ENCODE results near the gene DPM2.

The DPM2 gene

GRCh38 chr9:127937388-127938297, at the start of gene DPM2:
TSS of gene DPM2 (minus strand) at chr9:127937854. CDS start at chr9:127937820, 34 bp downstream.
- in situ Hi-C loops (cut with MboI; ENCODE audit: low sequenced_read_pairs), result loop anchor here (25.0 kb wide), 1 partner anchor 1000 kb away; no protein-coding TSS in a partner anchor

- in situ Hi-C loops (cut with MboI; ENCODE audit: low sequenced_read_pairs), result no loop called here
Observed at GRCh38 chr9:127987103-127987614, 49.5 kb upstream of the DPM2 start.

- in situ Hi-C loops (cut with MboI; ENCODE audit: low sequenced_read_pairs), result no loop called here
Observed at GRCh38 chr9:127985011-127985410, 47.4 kb upstream of the DPM2 start.

GRCh38 chr9:127983847-127984289, 46.2 kb upstream of the DPM2 start:
- in situ Hi-C loops (cut with MboI; ENCODE audit: low sequenced_read_pairs), result no loop called here

GRCh38 chr9:127982912-127983311, 45.3 kb upstream of the DPM2 start:
- in situ Hi-C loops (cut with MboI; ENCODE audit: low sequenced_read_pairs), result no loop called here

GRCh38 chr9:127981559-127982121, 44.0 kb upstream of the DPM2 start:
- in situ Hi-C loops (cut with MboI; ENCODE audit: low sequenced_read_pairs), result no loop called here

- in situ Hi-C loops (cut with MboI; ENCODE audit: low sequenced_read_pairs), result no loop called here
Observed at GRCh38 chr9:127980706-127981558, 43.3 kb upstream of the DPM2 start, which contains the start of gene EEIG1. TSS of gene EEIG1 (minus strand) at chr9:127980989. CDS start at chr9:127980137, 852 bp downstream.

GRCh38 chr9:127980060-127980705, 42.5 kb upstream of the DPM2 start:
- in situ Hi-C loops (cut with MboI; ENCODE audit: low sequenced_read_pairs), result no loop called here

GRCh38 chr9:127979333-127980059, 41.8 kb upstream of the DPM2 start:
- in situ Hi-C loops (cut with MboI; ENCODE audit: low sequenced_read_pairs), result no loop called here

- in situ Hi-C loops (cut with MboI; ENCODE audit: low sequenced_read_pairs), result no loop called here
Observed at GRCh38 chr9:127979015-127979332, 41.3 kb upstream of the DPM2 start.

GRCh38 chr9:127977884-127978647, 40.4 kb upstream of the DPM2 start:
- in situ Hi-C loops (cut with MboI; ENCODE audit: low sequenced_read_pairs), result no loop called here

GRCh38 chr9:127977009-127977883, 39.6 kb upstream of the DPM2 start:
- in situ Hi-C loops (cut with MboI; ENCODE audit: low sequenced_read_pairs), result no loop called here

- in situ Hi-C loops (cut with MboI; ENCODE audit: low sequenced_read_pairs), result no loop called here
Observed at GRCh38 chr9:127976498-127976897, 38.8 kb upstream of the DPM2 start.

- in situ Hi-C loops (cut with MboI; ENCODE audit: low sequenced_read_pairs), result no loop called here
Observed at GRCh38 chr9:127975376-127976315, 38.0 kb upstream of the DPM2 start.

GRCh38 chr9:127974769-127975261, 37.2 kb upstream of the DPM2 start:
- in situ Hi-C loops (cut with MboI; ENCODE audit: low sequenced_read_pairs), result no loop called here

GRCh38 chr9:127974001-127974768, 36.5 kb upstream of the DPM2 start:
- in situ Hi-C loops (cut with MboI; ENCODE audit: low sequenced_read_pairs), result no loop called here

All from HL-60/S4 treated with retinoic acid at 250 ng/mL for 4 days and 3 days (cell line).